Sigmoid colon (tissue), 7 donors: Measurements from ENCODE around the gene SLCO3A1. TPM values are rescaled to one million over a fixed set of nuclear protein-coding genes. Genes with fewer than 3 reads are reported as not detected.

Experiments used
- DNase-seq: peaks from one replicate; pipeline ENCODE4 v3.0.0-alpha.2; 2019
- H3K27ac ChIP-seq, 4 donors: fragments of 200-600 bp; sonication (generic); one replicate each; pipeline ENCODE4 v1.5.1; 2016 to 2019; ENCODE audit warnings: mild to moderate bottlenecking in 1 of 4
- H3K27me3 ChIP-seq, 3 donors: fragments of 200-600 bp; sonication (generic); one replicate each; pipeline ENCODE4 v1.5.1; 2019; ENCODE audit warnings: mild to moderate bottlenecking in 1 of 3
- H3K36me3 ChIP-seq, 4 donors: fragments of 200-600 bp; sonication (generic); one replicate each; pipeline ENCODE4 v1.5.1; 2016 to 2019
- H3K4me1 ChIP-seq, 4 donors: fragments of 200-600 bp; sonication (generic); one replicate each; pipeline ENCODE4 v1.5.1; 2017 to 2019
- H3K4me3 ChIP-seq, 4 donors: fragments of 200-600 bp; sonication (generic); one replicate each; pipeline ENCODE4 v1.5.1; 2017 to 2019; ENCODE audit warnings: mild to moderate bottlenecking in 2 of 4, moderate library complexity in 1 of 4
- H3K9me3 ChIP-seq, 4 donors: fragments of 200-600 bp in 3 of 4; sonication (generic) in 3 of 4; one replicate each; pipeline versions ENCODE4 v1.5.1 to v1.6.1; 2013 to 2019
- CTCF ChIP-seq, 4 experiments: fragments of 450-650 bp in 3 of 4; fragments of 200-600 bp in 1 of 4; IDR thresholded peaks; one replicate each; pipeline ENCODE4 v1.5.1; 2016 to 2019; ENCODE audit warnings: antibody characterized with exemption in 4 of 4, mild to moderate bottlenecking in 3 of 4, moderate library complexity in 2 of 4
- EP300 ChIP-seq, 4 donors: sonication (generic); formaldehyde crosslinking; IDR thresholded peaks; one replicate each; pipeline ENCODE4 v1.6.1; 2017; ENCODE audit warnings: antibody characterized with exemption in 4 of 4
- POLR2A ChIP-seq, 2 donors: fragments of 450-650 bp; IDR thresholded peaks; one replicate each; pipeline ENCODE4 v1.6.1; 2016; ENCODE audit warnings: antibody characterized with exemption in 2 of 2, mild to moderate bottlenecking in 2 of 2, moderate library complexity in 2 of 2
- POLR2AphosphoS5 ChIP-seq, 4 donors: sonication (generic); formaldehyde crosslinking; IDR thresholded peaks; one replicate each; pipeline ENCODE4 v1.6.1; 2017; ENCODE audit warnings: antibody characterized with exemption in 4 of 4
- WGBS, 2 donors: extraction: QIAGEN DNeasy Blood & Tissue Kit; methylation state at CpG; one replicate each; pipeline ENCODE4 v1.1.7; 2013; 5-methylcytosine and 5-hydroxymethylcytosine counted together
- intact Hi-C: fragments of 100-400 bp; cut with DNase I; formaldehyde crosslinking; loops from one replicate; pipeline ENCODE4 v1.15.1; 2023
- polyA plus RNA-seq, 3 donors: library from polyadenylated mRNA; stranded (reverse); fragments of 200-250 nt; gene quantifications; one replicate each; pipeline ENCODE4 v1.2.3, GENCODE V29; 2013
- total RNA-seq, 4 donors: library from RNA; depleted of rRNA; stranded (reverse); fragments of >200 nt; gene quantifications; one replicate each; pipeline ENCODE4 v1.1.0, GENCODE V29; 2016
- donor health status: healthy with polysubstance abuse.
- donor health status: Bipolar disorder and iron deficiency.
- donor health status: healthy.

SLCO3A1 gene
- total and polyA plus RNA-seq, 7 donors: 1.4 to 10.5 (median 4.6) TPM

DNA sequence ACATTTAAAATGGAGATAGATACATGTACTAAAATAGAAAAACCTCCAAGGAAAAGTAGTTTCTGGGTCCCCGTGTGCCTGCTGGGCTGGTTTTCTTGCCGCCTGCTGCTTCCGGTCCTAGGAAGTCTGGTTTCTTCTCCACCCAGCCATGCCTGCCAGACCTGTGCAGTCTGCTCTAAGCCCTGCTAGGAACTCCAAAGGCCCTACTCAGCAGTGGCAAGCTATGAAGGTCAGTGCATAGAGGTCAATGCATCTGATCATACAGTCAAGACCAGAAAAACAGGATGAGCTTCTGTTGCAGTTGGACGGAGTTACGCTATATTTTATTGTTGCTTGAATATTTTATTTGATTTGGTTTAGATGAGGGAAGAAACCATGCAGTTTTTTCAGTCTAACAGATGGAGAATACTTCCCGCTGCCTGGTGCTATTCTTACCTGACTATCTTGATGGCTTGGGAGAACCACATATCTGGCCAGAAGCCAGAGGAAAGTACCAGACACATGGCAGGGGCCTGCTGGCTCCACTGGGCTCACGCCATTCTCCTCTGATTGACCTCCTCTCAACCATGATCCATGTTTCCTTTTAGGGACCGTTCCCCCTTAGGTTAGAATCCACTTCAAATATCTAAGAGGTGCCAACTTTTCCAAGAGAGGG lies 313.4 kb downstream of the SLCO3A1 start:
- DNase-seq: no peak
- 59 to 80% methylated on average over 8 of the region's 8 CpGs for WGBS, 2 donors
- intact Hi-C loops: no loop called here
- H3K27ac ChIP-seq: no peak overlapping the region
- no peaks in the 10 kb centered on the region for H3K4me1 ChIP-seq
- H3K27me3 ChIP-seq: no peaks in the 10 kb centered on the region
- H3K36me3 ChIP-seq: no peaks in the 10 kb centered on the region
- H3K9me3 ChIP-seq: no peaks in the 10 kb centered on the region
- no peak for TF ChIP-seq POLR2A (IDR thresholded peaks at IDR 0.05)
- TF ChIP-seq EP300 (IDR thresholded peaks at IDR 0.05): no peak
- TF ChIP-seq POLR2AphosphoS5 (IDR thresholded peaks at IDR 0.05): no peak
- no peak overlapping the region for H3K4me3 ChIP-seq

- TF ChIP-seq CTCF (IDR thresholded peaks at IDR 0.05): no peak
- no peak for TF ChIP-seq EP300 (IDR thresholded peaks at IDR 0.05)
- intact Hi-C loops: no loop called here
- H3K4me3 ChIP-seq: no peak overlapping the region
- no peaks in the 10 kb centered on the region for H3K27me3 ChIP-seq
- H3K4me1 ChIP-seq: no peaks in the 10 kb centered on the region
- H3K27ac ChIP-seq: no peak overlapping the region
- 35 to 80% methylated on average over 7 of the region's 7 CpGs for WGBS, 2 donors
- DNase-seq: no peak
- no peaks in the 10 kb centered on the region for H3K36me3 ChIP-seq
- no peaks in the 10 kb centered on the region for H3K9me3 ChIP-seq
These were observed 313.9 kb downstream of the SLCO3A1 start for GRCh38 chr15:92167451-92167850.

GRCh38 chr15:92168066-92168683 lies 314.7 kb downstream of the SLCO3A1 start:
- intact Hi-C loops: no loop called here
- Histone ChIP-seq H3K36me3 (no peaks in the 10 kb centered on the region), H3K27ac (no peak overlapping the region), H3K4me1 (no peaks in the 10 kb centered on the region), H3K4me3 (no peak overlapping the region), H3K9me3 (no peaks in the 10 kb centered on the region), H3K27me3 (no peaks in the 10 kb centered on the region)
- 90 to 93% methylated on average over 5 of the region's 5 CpGs for WGBS, 2 donors
- no peak for DNase-seq
- TF ChIP-seq EP300 (IDR thresholded peaks at IDR 0.05) (no peak), POLR2AphosphoS5 (IDR thresholded peaks at IDR 0.05) (no peak), CTCF (IDR thresholded peaks at IDR 0.05) (no peak), POLR2A (IDR thresholded peaks at IDR 0.05) (no peak)

DNA sequence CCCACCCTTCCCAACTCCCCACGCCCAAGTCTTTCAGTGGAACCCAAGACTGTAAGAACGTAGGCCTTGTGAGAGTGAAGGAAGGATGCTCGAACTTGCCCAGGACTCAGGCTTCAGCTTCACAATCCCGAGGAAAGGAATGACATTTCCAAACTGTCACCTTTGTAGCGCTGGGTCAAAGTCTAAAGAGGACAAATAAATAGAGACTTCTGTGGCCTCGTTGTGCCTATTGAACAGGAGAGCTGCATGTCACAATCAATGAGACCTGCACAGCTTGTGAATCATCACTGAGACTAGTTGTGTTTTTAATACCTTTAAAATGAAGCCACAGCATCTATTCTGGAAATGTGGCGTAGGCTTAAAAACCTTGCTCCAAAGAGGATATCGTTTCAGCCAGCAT lies 317.4 kb downstream of the SLCO3A1 start:
- Histone ChIP-seq H3K4me1 (no peaks in the 10 kb centered on the region), H3K4me3 (no peak overlapping the region), H3K36me3 (no peaks in the 10 kb centered on the region), H3K27ac (no peak overlapping the region), H3K9me3 (no peaks in the 10 kb centered on the region), H3K27me3 (no peaks in the 10 kb centered on the region)
- no peak for TF ChIP-seq POLR2A (IDR thresholded peaks at IDR 0.05)
- no peak for TF ChIP-seq CTCF (IDR thresholded peaks at IDR 0.05)
- no peak for TF ChIP-seq EP300 (IDR thresholded peaks at IDR 0.05)
- no peak for TF ChIP-seq POLR2AphosphoS5 (IDR thresholded peaks at IDR 0.05)
- intact Hi-C loops: no loop called here
- no peak for DNase-seq
- WGBS, 2 donors: 64 to 79% methylated on average over 8 of the region's 8 CpGs

GRCh38 chr15:92178911-92179310 lies 325.4 kb downstream of the SLCO3A1 start:
- DNase-seq: no peak
- intact Hi-C loops: no loop called here
- WGBS, 2 donors: 13 to 65% methylated on average over 4 of the region's 4 CpGs
- Histone ChIP-seq H3K27ac (no peak overlapping the region), H3K4me3 (no peak overlapping the region), H3K27me3 (no peaks in the 10 kb centered on the region), H3K36me3 (no peaks in the 10 kb centered on the region), H3K4me1 (no peaks in the 10 kb centered on the region), H3K9me3 (no peaks in the 10 kb centered on the region)
- TF ChIP-seq EP300 (IDR thresholded peaks at IDR 0.05) (no peak), CTCF (IDR thresholded peaks at IDR 0.05) (no peak)
